ENCODE results near the gene GLIS2. TPM values are rescaled to one million over a fixed set of nuclear protein-coding genes. Genes with fewer than 3 reads are reported as not detected.

Gene GLIS2
- total and polyA plus RNA-seq, 2 donors: 0.85 to 3.0 TPM

DNA sequence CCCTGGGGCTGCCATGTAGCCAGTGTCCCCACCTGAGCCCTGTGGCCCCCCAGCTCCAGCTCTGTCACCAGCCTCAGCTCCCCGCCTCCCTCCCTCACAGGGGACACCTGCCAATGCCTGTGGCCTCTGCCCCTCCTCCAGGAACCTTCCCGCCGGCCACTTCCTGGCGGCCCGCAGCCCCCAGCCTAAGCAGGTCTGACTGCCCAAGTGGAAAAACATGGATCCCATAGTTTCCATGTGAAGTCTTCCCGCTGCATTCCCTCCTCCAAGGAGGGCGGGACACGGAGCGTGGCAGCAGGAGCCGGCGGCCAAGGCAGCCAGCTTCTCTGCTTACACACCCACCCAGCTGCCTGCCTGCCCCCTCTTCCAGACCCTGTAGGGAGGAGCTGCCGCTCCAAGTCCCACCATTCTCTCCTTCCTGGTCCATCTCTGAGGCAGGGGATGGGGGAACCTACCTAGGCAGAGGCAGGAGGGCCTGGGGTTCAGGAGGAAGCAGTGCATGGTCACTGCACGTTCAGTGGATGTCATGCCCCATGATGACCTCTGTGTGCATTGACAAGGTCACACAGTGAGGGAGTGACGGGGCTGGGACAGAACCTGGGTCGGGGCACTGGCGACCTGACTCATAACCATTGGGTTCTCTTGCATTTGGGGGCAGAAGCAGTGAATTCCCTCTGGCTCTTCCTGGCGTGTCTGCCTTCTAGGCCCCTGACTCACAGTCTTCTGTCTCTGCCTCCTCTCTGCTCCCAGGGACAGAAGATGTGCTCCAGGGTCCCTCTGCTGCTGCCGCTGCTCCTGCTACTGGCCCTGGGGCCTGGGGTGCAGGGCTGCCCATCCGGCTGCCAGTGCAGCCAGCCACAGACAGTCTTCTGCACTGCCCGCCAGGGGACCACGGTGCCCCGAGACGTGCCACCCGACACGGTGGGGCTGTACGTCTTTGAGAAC, 64.5 kb downstream of the GLIS2 start:
- no peaks in the 10 kb centered on the region for H3K27me3 ChIP-seq (ENCODE audit: control insufficient read depth in 2 of 2, insufficient read depth in 1 of 2, low read length in 1 of 2)
- peaks cover 0 to 3% of the 10 kb centered on the region in 2 donors for H3K4me1 ChIP-seq (ENCODE audit: control insufficient read depth in 2 of 2, insufficient read depth in 2 of 2, low read length in 2 of 2)
- 97% methylated on average over 26 of the region's 26 CpGs for WGBS
- no peak for DNase-seq (ENCODE audit: low read depth in 6 of 9, low spot score in 9 of 9)
- H3K36me3 ChIP-seq (ENCODE audit: control insufficient read depth in 2 of 2, insufficient read depth in 2 of 2, low read length in 1 of 2): peaks cover 14 to 49% of the 10 kb centered on the region in 2 donors
- no peak overlapping the region for H3K4me3 ChIP-seq (ENCODE audit: low read length in 2 of 2)
- no peak overlapping the region for H3K27ac ChIP-seq (ENCODE audit: low read depth in 1 of 2, low read length in 1 of 2)
- no peaks in the 10 kb centered on the region for H3K9me3 ChIP-seq (ENCODE audit: control insufficient read depth in 2 of 2, insufficient read depth in 1 of 2, low read length in 1 of 2)

DNA sequence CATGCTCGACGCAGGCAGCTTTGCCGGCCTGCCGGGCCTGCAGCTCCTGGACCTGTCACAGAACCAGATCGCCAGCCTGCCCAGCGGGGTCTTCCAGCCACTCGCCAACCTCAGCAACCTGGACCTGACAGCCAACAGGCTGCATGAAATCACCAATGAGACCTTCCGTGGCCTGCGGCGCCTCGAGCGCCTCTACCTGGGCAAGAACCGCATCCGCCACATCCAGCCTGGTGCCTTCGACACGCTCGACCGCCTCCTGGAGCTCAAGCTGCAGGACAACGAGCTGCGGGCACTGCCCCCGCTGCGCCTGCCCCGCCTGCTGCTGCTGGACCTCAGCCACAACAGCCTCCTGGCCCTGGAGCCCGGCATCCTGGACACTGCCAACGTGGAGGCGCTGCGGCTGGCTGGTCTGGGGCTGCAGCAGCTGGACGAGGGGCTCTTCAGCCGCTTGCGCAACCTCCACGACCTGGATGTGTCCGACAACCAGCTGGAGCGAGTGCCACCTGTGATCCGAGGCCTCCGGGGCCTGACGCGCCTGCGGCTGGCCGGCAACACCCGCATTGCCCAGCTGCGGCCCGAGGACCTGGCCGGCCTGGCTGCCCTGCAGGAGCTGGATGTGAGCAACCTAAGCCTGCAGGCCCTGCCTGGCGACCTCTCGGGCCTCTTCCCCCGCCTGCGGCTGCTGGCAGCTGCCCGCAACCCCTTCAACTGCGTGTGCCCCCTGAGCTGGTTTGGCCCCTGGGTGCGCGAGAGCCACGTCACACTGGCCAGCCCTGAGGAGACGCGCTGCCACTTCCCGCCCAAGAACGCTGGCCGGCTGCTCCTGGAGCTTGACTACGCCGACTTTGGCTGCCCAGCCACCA, 65.4 kb downstream of the GLIS2 start:
- 98% methylated on average over 59 of the region's 59 CpGs for WGBS
- Histone ChIP-seq H3K9me3 (ENCODE audit: control insufficient read depth in 2 of 2, insufficient read depth in 1 of 2, low read length in 1 of 2) (no peaks in the 10 kb centered on the region), H3K4me3 (ENCODE audit: low read length in 2 of 2) (no peak overlapping the region), H3K4me1 (ENCODE audit: control insufficient read depth in 2 of 2, insufficient read depth in 2 of 2, low read length in 2 of 2) (peaks cover 0 to 1% of the 10 kb centered on the region in 2 donors), H3K36me3 (ENCODE audit: control insufficient read depth in 2 of 2, insufficient read depth in 2 of 2, low read length in 1 of 2) (peaks cover 17 to 57% of the 10 kb centered on the region in 2 donors), H3K27ac (ENCODE audit: low read depth in 1 of 2, low read length in 1 of 2) (no peak overlapping the region), H3K27me3 (ENCODE audit: control insufficient read depth in 2 of 2, insufficient read depth in 1 of 2, low read length in 1 of 2) (no peaks in the 10 kb centered on the region)
- DNase-seq (ENCODE audit: low read depth in 6 of 9, low spot score in 9 of 9): no peak

DNA sequence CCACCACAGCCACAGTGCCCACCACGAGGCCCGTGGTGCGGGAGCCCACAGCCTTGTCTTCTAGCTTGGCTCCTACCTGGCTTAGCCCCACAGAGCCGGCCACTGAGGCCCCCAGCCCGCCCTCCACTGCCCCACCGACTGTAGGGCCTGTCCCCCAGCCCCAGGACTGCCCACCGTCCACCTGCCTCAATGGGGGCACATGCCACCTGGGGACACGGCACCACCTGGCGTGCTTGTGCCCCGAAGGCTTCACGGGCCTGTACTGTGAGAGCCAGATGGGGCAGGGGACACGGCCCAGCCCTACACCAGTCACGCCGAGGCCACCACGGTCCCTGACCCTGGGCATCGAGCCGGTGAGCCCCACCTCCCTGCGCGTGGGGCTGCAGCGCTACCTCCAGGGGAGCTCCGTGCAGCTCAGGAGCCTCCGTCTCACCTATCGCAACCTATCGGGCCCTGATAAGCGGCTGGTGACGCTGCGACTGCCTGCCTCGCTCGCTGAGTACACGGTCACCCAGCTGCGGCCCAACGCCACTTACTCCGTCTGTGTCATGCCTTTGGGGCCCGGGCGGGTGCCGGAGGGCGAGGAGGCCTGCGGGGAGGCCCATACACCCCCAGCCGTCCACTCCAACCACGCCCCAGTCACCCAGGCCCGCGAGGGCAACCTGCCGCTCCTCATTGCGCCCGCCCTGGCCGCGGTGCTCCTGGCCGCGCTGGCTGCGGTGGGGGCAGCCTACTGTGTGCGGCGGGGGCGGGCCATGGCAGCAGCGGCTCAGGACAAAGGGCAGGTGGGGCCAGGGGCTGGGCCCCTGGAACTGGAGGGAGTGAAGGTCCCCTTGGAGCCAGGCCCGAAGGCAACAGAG, 66.3 kb downstream of the GLIS2 start:
- no peak overlapping the region for H3K4me3 ChIP-seq (ENCODE audit: low read length in 2 of 2)
- no peak for DNase-seq (ENCODE audit: low read depth in 6 of 9, low spot score in 9 of 9)
- H3K27ac ChIP-seq (ENCODE audit: low read depth in 1 of 2, low read length in 1 of 2): no peak overlapping the region
- WGBS: 98% methylated on average over 55 of the region's 55 CpGs
- peaks cover 25 to 58% of the 10 kb centered on the region in 2 donors for H3K36me3 ChIP-seq (ENCODE audit: control insufficient read depth in 2 of 2, insufficient read depth in 2 of 2, low read length in 1 of 2)
- H3K27me3 ChIP-seq (ENCODE audit: control insufficient read depth in 2 of 2, insufficient read depth in 1 of 2, low read length in 1 of 2): no peaks in the 10 kb centered on the region
- H3K9me3 ChIP-seq (ENCODE audit: control insufficient read depth in 2 of 2, insufficient read depth in 1 of 2, low read length in 1 of 2): no peaks in the 10 kb centered on the region
- no peaks in the 10 kb centered on the region for H3K4me1 ChIP-seq (ENCODE audit: control insufficient read depth in 2 of 2, insufficient read depth in 2 of 2, low read length in 2 of 2)

DNA sequence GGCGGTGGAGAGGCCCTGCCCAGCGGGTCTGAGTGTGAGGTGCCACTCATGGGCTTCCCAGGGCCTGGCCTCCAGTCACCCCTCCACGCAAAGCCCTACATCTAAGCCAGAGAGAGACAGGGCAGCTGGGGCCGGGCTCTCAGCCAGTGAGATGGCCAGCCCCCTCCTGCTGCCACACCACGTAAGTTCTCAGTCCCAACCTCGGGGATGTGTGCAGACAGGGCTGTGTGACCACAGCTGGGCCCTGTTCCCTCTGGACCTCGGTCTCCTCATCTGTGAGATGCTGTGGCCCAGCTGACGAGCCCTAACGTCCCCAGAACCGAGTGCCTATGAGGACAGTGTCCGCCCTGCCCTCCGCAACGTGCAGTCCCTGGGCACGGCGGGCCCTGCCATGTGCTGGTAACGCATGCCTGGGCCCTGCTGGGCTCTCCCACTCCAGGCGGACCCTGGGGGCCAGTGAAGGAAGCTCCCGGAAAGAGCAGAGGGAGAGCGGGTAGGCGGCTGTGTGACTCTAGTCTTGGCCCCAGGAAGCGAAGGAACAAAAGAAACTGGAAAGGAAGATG, 67.0 kb downstream of the GLIS2 start:
- H3K27ac ChIP-seq (ENCODE audit: low read depth in 1 of 2, low read length in 1 of 2): no peak overlapping the region
- no peaks in the 10 kb centered on the region for H3K9me3 ChIP-seq (ENCODE audit: control insufficient read depth in 2 of 2, insufficient read depth in 1 of 2, low read length in 1 of 2)
- no peaks in the 10 kb centered on the region for H3K27me3 ChIP-seq (ENCODE audit: control insufficient read depth in 2 of 2, insufficient read depth in 1 of 2, low read length in 1 of 2)
- DNase-seq (ENCODE audit: low read depth in 6 of 9, low spot score in 9 of 9): no peak
- 98% methylated on average over 21 of the region's 21 CpGs for WGBS
- H3K4me3 ChIP-seq (ENCODE audit: low read length in 2 of 2): no peak overlapping the region
- peaks cover 31 to 65% of the 10 kb centered on the region in 2 donors for H3K36me3 ChIP-seq (ENCODE audit: control insufficient read depth in 2 of 2, insufficient read depth in 2 of 2, low read length in 1 of 2)
- no peaks in the 10 kb centered on the region for H3K4me1 ChIP-seq (ENCODE audit: control insufficient read depth in 2 of 2, insufficient read depth in 2 of 2, low read length in 2 of 2)

DNA sequence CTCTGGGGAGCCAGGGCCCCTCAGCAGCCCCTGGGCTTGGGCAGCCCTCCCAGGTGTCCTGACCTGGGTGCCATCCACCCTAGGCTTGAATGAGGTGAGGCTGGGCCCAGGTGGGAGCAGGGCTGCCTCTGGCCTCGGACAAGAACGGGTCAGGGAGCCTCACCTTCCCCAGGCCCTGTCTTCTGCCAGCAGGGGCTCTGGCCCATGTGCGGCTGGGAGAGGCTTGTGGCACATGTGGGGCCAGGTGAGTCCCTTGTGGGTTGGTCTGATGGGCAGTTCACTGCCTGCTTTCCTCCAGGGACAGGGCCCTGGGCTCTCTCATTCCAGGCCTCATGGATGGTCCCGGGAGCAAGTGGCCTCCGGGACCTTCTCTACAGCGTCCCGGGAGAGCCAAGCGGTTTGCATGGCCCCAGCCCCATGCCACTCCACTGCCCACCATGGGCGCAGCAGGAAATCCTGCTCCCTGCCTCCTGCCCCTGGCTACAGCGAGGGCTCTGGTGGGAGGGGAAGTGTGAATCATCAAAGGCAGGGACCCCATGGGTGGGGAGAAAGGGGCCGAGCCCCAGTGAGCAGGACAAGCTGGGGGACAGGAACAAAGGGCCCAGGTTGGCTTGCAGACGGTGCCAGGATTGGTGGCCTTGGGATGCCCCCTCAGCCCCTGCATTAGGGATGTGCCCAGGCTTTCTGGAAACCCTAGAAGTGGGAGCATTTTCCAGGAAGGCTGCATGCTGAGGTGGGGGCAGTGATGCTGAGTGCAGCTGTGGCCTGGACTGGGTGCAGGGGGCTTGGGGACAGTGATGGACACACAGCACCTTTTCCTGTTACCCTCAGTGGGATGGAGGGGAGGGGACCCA, 68.0 kb downstream of the GLIS2 start:
- Histone ChIP-seq H3K27ac (ENCODE audit: low read depth in 1 of 2, low read length in 1 of 2) (no peak overlapping the region), H3K27me3 (ENCODE audit: control insufficient read depth in 2 of 2, insufficient read depth in 1 of 2, low read length in 1 of 2) (no peaks in the 10 kb centered on the region), H3K9me3 (ENCODE audit: control insufficient read depth in 2 of 2, insufficient read depth in 1 of 2, low read length in 1 of 2) (no peaks in the 10 kb centered on the region), H3K4me3 (ENCODE audit: low read length in 2 of 2) (no peak overlapping the region), H3K36me3 (ENCODE audit: control insufficient read depth in 2 of 2, insufficient read depth in 2 of 2, low read length in 1 of 2) (peaks cover 41 to 73% of the 10 kb centered on the region in 2 donors), H3K4me1 (ENCODE audit: control insufficient read depth in 2 of 2, insufficient read depth in 2 of 2, low read length in 2 of 2) (no peaks in the 10 kb centered on the region)
- WGBS: 96% methylated on average over 12 of the region's 12 CpGs
- no peak for DNase-seq (ENCODE audit: low read depth in 6 of 9, low spot score in 9 of 9)

DNA sequence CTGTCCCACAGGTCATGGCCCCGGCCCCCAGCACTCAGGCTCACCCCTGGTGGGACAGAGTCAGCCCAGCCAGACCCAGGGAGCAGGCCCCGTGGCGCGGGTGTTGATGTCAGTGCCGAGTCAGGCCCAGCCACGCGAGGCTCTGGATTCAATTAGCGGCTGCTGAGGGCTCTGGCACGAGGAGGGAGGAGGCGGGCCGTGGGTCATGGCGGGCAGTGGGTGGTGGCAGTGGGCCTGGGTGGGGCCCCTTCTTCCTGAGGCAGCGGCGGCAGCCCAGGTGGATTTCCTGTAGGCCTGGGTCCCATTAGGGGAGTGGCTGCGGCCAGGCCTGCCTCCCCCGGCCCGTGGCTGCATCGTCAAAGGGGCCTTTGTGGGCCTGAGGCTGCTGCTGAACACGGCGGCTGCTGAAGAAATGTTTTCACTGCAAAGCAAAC, 68.7 kb downstream of the GLIS2 start:
- Histone ChIP-seq H3K4me3 (ENCODE audit: low read length in 2 of 2) (no peak overlapping the region), H3K36me3 (ENCODE audit: control insufficient read depth in 2 of 2, insufficient read depth in 2 of 2, low read length in 1 of 2) (peaks cover 44 to 78% of the 10 kb centered on the region in 2 donors), H3K27me3 (ENCODE audit: control insufficient read depth in 2 of 2, insufficient read depth in 1 of 2, low read length in 1 of 2) (no peaks in the 10 kb centered on the region), H3K4me1 (ENCODE audit: control insufficient read depth in 2 of 2, insufficient read depth in 2 of 2, low read length in 2 of 2) (no peaks in the 10 kb centered on the region), H3K27ac (ENCODE audit: low read depth in 1 of 2, low read length in 1 of 2) (no peak overlapping the region), H3K9me3 (ENCODE audit: control insufficient read depth in 2 of 2, insufficient read depth in 1 of 2, low read length in 1 of 2) (no peaks in the 10 kb centered on the region)
- WGBS: 89% methylated on average over 20 of the region's 20 CpGs
- DNase-seq (ENCODE audit: low read depth in 6 of 9, low spot score in 9 of 9): no peak

DNA sequence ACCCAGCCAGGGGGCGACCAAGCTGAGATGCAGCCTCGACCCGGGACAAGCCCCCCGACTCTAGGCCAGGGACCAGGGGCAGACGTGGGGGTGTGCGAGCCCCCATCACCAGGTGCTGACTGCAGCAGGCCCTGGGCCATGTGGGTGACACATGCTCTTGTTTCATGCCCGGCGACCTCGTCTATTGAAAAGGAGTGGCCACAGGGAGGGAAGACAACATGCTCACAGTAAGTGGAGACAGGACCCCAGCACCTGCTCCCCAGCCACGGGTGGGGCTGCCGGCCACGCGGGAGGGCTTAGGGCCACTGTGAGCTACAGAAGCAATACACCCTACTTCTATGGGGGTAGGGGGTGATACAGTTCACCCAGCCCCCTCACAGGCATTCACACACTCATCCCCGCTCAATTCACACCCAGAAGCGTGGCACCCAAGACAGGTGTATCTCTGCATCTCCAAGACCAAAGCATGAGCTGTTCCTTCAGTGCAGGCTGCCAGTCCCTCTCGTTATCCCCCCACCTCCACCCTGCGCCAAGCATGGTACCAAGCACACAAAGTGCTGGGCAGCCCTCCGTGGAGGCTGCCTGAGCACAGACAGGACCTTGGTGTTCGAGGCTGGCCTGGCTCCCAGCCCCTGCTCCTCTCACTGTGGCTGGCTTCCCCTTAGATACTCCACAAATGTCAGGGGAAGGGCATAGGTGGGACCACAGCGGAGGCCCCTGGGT, 69.4 kb downstream of the GLIS2 start:
- peaks cover 0 to 3% of the 10 kb centered on the region in 2 donors for H3K9me3 ChIP-seq (ENCODE audit: control insufficient read depth in 2 of 2, insufficient read depth in 1 of 2, low read length in 1 of 2)
- H3K27me3 ChIP-seq (ENCODE audit: control insufficient read depth in 2 of 2, insufficient read depth in 1 of 2, low read length in 1 of 2): no peaks in the 10 kb centered on the region
- H3K4me3 ChIP-seq (ENCODE audit: low read length in 2 of 2): no peak overlapping the region
- H3K36me3 ChIP-seq (ENCODE audit: control insufficient read depth in 2 of 2, insufficient read depth in 2 of 2, low read length in 1 of 2): peaks cover 49 to 84% of the 10 kb centered on the region in 2 donors
- H3K27ac ChIP-seq (ENCODE audit: low read depth in 1 of 2, low read length in 1 of 2): no peak overlapping the region
- H3K4me1 ChIP-seq (ENCODE audit: control insufficient read depth in 2 of 2, insufficient read depth in 2 of 2, low read length in 2 of 2): no peaks in the 10 kb centered on the region
- no peak for DNase-seq (ENCODE audit: low read depth in 6 of 9, low spot score in 9 of 9)
- 93% methylated on average over 20 of the region's 20 CpGs for WGBS
